H9 (cell line): ENCODE results near the gene OR4X2. TPM values are rescaled to one million over a fixed set of nuclear protein-coding genes. Genes with fewer than 3 reads are reported as not detected.

Experiments used
- DNase-seq: peaks from one replicate; pipeline ENCODE4 v3.0.0-alpha.2; 2017
- H2AFZ ChIP-seq: one replicate; pipeline ENCODE4 v1.6.1; 2013; ENCODE audit warnings: mild to moderate bottlenecking, low read length, control low read depth, moderate library complexity
- H2AK5ac ChIP-seq: 2 replicates; pipeline ENCODE4 v1.6.1; 2013; ENCODE audit warnings: low read length, control low read depth, mixed read lengths; ENCODE audit not compliant: insufficient read length
- H2BK120ac ChIP-seq: one replicate; pipeline ENCODE4 v1.6.1; 2013; ENCODE audit warnings: low read depth, mild to moderate bottlenecking, low read length, control low read depth, inconsistent platforms; ENCODE audit not compliant: poor library complexity, severe bottlenecking
- H2BK12ac ChIP-seq: 2 replicates; pipeline ENCODE4 v1.6.1; 2013; ENCODE audit warnings: low read length, control low read depth, mixed read lengths, low read depth; ENCODE audit not compliant: insufficient read length
- H2BK15ac ChIP-seq: 2 replicates; pipeline ENCODE4 v1.6.1; 2013; ENCODE audit warnings: low read depth, low read length, control low read depth
- H2BK20ac ChIP-seq: one replicate; pipeline ENCODE4 v1.6.1; 2013; ENCODE audit warnings: low read depth, mild to moderate bottlenecking, low read length, control low read depth, inconsistent platforms; ENCODE audit not compliant: poor library complexity, severe bottlenecking
- H2BK5ac ChIP-seq: 2 replicates; pipeline ENCODE4 v1.6.1; 2013; ENCODE audit warnings: low read length, control low read depth, mixed read lengths; ENCODE audit not compliant: insufficient read length
- H3K14ac ChIP-seq: 2 replicates; pipeline ENCODE4 v1.6.1; 2013; ENCODE audit warnings: low read length, control low read depth; ENCODE audit not compliant: insufficient read depth
- H3K18ac ChIP-seq: 2 replicates; pipeline ENCODE4 v1.6.1; 2013; ENCODE audit warnings: low read depth, mild to moderate bottlenecking, mixed read lengths, low read length, control low read depth; ENCODE audit not compliant: insufficient read length
- H3K23ac ChIP-seq: 2 replicates; pipeline ENCODE4 v1.6.1; 2013; ENCODE audit warnings: low read length, control low read depth, mixed read lengths, low read depth; ENCODE audit not compliant: insufficient read length
- H3K23me2 ChIP-seq: 2 replicates; pipeline ENCODE4 v1.6.1; 2013; ENCODE audit warnings: low read depth, mild to moderate bottlenecking, mixed read lengths, low read length, control low read depth; ENCODE audit not compliant: insufficient read length, poor library complexity, severe bottlenecking
- H3K27ac ChIP-seq: 2 replicates; pipeline ENCODE4 v1.5.1; 2013; ENCODE audit warnings: low read length, control low read depth, mixed read lengths, low read depth; ENCODE audit not compliant: insufficient read length
- H3K27me3 ChIP-seq: 2 replicates; pipeline ENCODE4 v1.6.1; 2013; ENCODE audit warnings: low read length, control low read depth, inconsistent platforms; ENCODE audit not compliant: insufficient read depth
- H3K4ac ChIP-seq: 2 replicates; pipeline ENCODE4 v1.6.1; 2013; ENCODE audit warnings: low read depth, mild to moderate bottlenecking, control low read depth, inconsistent platforms, low read length, moderate library complexity
- H3K4me1 ChIP-seq: 2 replicates; pipeline ENCODE4 v1.6.1; 2013; ENCODE audit warnings: low read length, control low read depth, inconsistent platforms; ENCODE audit not compliant: insufficient read depth
- H3K4me2 ChIP-seq: 2 replicates; pipeline ENCODE4 v1.6.1; 2013; ENCODE audit warnings: low read length, control low read depth, mixed read lengths; ENCODE audit not compliant: insufficient read length, insufficient read depth
- H3K56ac ChIP-seq: 2 replicates; pipeline ENCODE4 v1.6.1; 2013; ENCODE audit warnings: low read depth, mild to moderate bottlenecking, mixed read lengths, low read length, control low read depth; ENCODE audit not compliant: insufficient read length
- H3K79me1 ChIP-seq: 2 replicates; pipeline ENCODE4 v1.6.1; 2013; ENCODE audit warnings: low read depth, mild to moderate bottlenecking, moderate library complexity, low read length, control low read depth, inconsistent platforms; ENCODE audit not compliant: insufficient read depth, poor library complexity, severe bottlenecking
- H3K79me2 ChIP-seq: 2 replicates; pipeline ENCODE4 v1.6.1; 2013; ENCODE audit warnings: low read length, control low read depth, inconsistent platforms; ENCODE audit not compliant: insufficient read depth
- H3K9ac ChIP-seq: 2 replicates; pipeline ENCODE4 v1.6.1; 2013; ENCODE audit warnings: low read length, control low read depth, mixed read lengths; ENCODE audit not compliant: insufficient read length; ENCODE audit errors: extremely low read depth
- H3K9me3 ChIP-seq: one replicate; pipeline ENCODE4 v1.6.1; 2013; ENCODE audit warnings: low read depth, low read length, inconsistent platforms; ENCODE audit not compliant: control insufficient read depth
- H3T11ph ChIP-seq: one replicate; pipeline ENCODE4 v1.6.1; 2013; ENCODE audit warnings: mild to moderate bottlenecking, low read length, control low read depth, inconsistent platforms
- H4K20me1 ChIP-seq: one replicate; pipeline ENCODE4 v1.6.1; 2013; ENCODE audit not compliant: control insufficient read depth, insufficient read length, insufficient read depth
- H4K5ac ChIP-seq: 2 replicates; pipeline ENCODE4 v1.6.1; 2013; ENCODE audit warnings: low read depth, mild to moderate bottlenecking, mixed read lengths, low read length, control low read depth; ENCODE audit not compliant: insufficient read length
- H4K8ac ChIP-seq: replicated peaks from 2 replicates; pipeline ENCODE4 v1.6.1; 2013; ENCODE audit warnings: low read length, control low read depth, mixed read lengths, low read depth; ENCODE audit not compliant: insufficient read length
- H4K91ac ChIP-seq: 2 replicates; pipeline ENCODE4 v1.6.1; 2013; ENCODE audit warnings: low read depth, mild to moderate bottlenecking, moderate library complexity, mixed read lengths, low read length, control low read depth; ENCODE audit not compliant: insufficient read length
- H3K27ac Mint-ChIP-seq, 3 experiments: 2 replicates in 2 of 3; 3 replicates in 1 of 3; pipeline ENCODE4 v1.8.0; 2020 to 2021; ENCODE audit warnings: mixed read lengths in 3 of 3, mild to moderate bottlenecking in 1 of 3, moderate library complexity in 1 of 3
- H3K27me3 Mint-ChIP-seq: 2 replicates; pipeline ENCODE4 v1.8.0; 2021; ENCODE audit warnings: low read depth, mild to moderate bottlenecking, moderate library complexity, mixed read lengths
- H3K36me3 Mint-ChIP-seq, 3 experiments: 2 replicates in 2 of 3; 3 replicates in 1 of 3; pipeline ENCODE4 v1.8.0; 2020 to 2021; ENCODE audit warnings: low read depth in 3 of 3, mixed read lengths in 3 of 3; ENCODE audit not compliant: insufficient read depth in 1 of 3
- H3K4me1 Mint-ChIP-seq, 2 experiments: 2 replicates each; pipeline ENCODE4 v1.8.0; 2020; ENCODE audit warnings: mixed read lengths in 2 of 2
- H3K4me3 Mint-ChIP-seq, 2 experiments: 2 replicates in 1 of 2; 3 replicates in 1 of 2; pipeline ENCODE4 v1.8.0; 2020 to 2021; ENCODE audit warnings: mild to moderate bottlenecking in 2 of 2, mixed read lengths in 2 of 2, moderate library complexity in 1 of 2
- H3K9me3 Mint-ChIP-seq, 2 experiments: 2 replicates in 1 of 2; 3 replicates in 1 of 2; pipeline ENCODE4 v1.8.0; 2020; ENCODE audit warnings: mild to moderate bottlenecking in 2 of 2, mixed read lengths in 2 of 2, moderate library complexity in 1 of 2
- WGBS: extraction: QIAGEN DNeasy Blood & Tissue Kit; methylation state at CpG from one replicate; pipeline ENCODE4 v1.1.7; 2013; ENCODE audit warnings: missing lambda C conversion rate, low lambda C conversion rate, mixed read lengths; ENCODE audit not compliant: insufficient read length; ENCODE audit errors: extremely low coverage; 5-methylcytosine and 5-hydroxymethylcytosine counted together
- total RNA-seq: library from RNA; stranded (reverse); gene quantifications from 2 replicates; pipeline ENCODE4 v1.2.1, GENCODE V29; 2021
- TF ChIP-seq, protein P1 (sequence below): fragments of 200-600 bp; sonication (generic); conservative IDR thresholded peaks from 3 replicates; pipeline ENCODE4 v1.8.0; 2021; ENCODE audit warnings: antibody characterized with exemption, mild to moderate bottlenecking

The OR4X2 gene
- total RNA-seq, 1 experiment from 2014 or later: not detected

GRCh38 chr11:48237727-48238126 is 7.2 kb upstream of the OR4X2 start:
- no peak overlapping the region for H3K14ac ChIP-seq
- H3K9me3 ChIP-seq: peaks cover 62% of the 10 kb centered on the region
- WGBS: no CpG with 5 or more reads among the region's 3 CpGs
- H3K9ac ChIP-seq: no peak overlapping the region
- no peaks in the 10 kb centered on the region for H3K23me2 ChIP-seq
- no peak overlapping the region for H3K23ac ChIP-seq
- H3K27me3 ChIP-seq: no peaks in the 10 kb centered on the region
- no peak overlapping the region for H3K4me2 ChIP-seq
- Mint-ChIP-seq H3K27me3 (no peaks in the 10 kb centered on the region), H3K9me3 (peaks cover 97 to 100% of the 10 kb centered on the region in 2 experiments), H3K4me1 (no peaks in the 10 kb centered on the region), H3K36me3 (peaks cover 3 to 33% (median 11%) of the 10 kb centered on the region in 3 experiments; a peak in 6 of 7 replicates), H3K27ac (no peak overlapping the region), H3K4me3 (no peak overlapping the region)
- no peaks in the 10 kb centered on the region for H4K20me1 ChIP-seq
- no peak overlapping the region for H3K56ac ChIP-seq
- H4K91ac ChIP-seq: no peak overlapping the region
- no peak overlapping the region for H4K5ac ChIP-seq
- no peak overlapping the region for H2BK5ac ChIP-seq
- H2BK15ac ChIP-seq: no peak overlapping the region
- H3K4me1 ChIP-seq: no peaks in the 10 kb centered on the region
- H2AFZ ChIP-seq: no peak overlapping the region
- no peaks in the 10 kb centered on the region for H3K79me2 ChIP-seq
- no peak for DNase-seq
- H2BK20ac ChIP-seq: no peak overlapping the region
- no peak overlapping the region for H2AK5ac ChIP-seq
- H3T11ph ChIP-seq: no peak overlapping the region
- TF ChIP-seq, protein P1, sequence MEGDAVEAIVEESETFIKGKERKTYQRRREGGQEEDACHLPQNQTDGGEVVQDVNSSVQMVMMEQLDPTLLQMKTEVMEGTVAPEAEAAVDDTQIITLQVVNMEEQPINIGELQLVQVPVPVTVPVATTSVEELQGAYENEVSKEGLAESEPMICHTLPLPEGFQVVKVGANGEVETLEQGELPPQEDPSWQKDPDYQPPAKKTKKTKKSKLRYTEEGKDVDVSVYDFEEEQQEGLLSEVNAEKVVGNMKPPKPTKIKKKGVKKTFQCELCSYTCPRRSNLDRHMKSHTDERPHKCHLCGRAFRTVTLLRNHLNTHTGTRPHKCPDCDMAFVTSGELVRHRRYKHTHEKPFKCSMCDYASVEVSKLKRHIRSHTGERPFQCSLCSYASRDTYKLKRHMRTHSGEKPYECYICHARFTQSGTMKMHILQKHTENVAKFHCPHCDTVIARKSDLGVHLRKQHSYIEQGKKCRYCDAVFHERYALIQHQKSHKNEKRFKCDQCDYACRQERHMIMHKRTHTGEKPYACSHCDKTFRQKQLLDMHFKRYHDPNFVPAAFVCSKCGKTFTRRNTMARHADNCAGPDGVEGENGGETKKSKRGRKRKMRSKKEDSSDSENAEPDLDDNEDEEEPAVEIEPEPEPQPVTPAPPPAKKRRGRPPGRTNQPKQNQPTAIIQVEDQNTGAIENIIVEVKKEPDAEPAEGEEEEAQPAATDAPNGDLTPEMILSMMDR: no peak
- no peak overlapping the region for H3K18ac ChIP-seq
- H4K8ac ChIP-seq: no peak overlapping the region
- no peak overlapping the region for H2BK12ac ChIP-seq
- no peak overlapping the region for H3K27ac ChIP-seq
- no peak overlapping the region for H2BK120ac ChIP-seq
- H3K4ac ChIP-seq: no peak overlapping the region
- no peaks in the 10 kb centered on the region for H3K79me1 ChIP-seq
